GM18519 (cell line): Measurements from ENCODE around the gene COPS6.

ENCODE experiments used
- ATAC-seq: cut with Tn5 transposase; IDR thresholded peaks from one replicate; pipeline ENCODE4 v1.9.1; 2021; ENCODE audit warnings: mild to moderate bottlenecking, moderate library complexity; ENCODE audit not compliant: unreplicated experiment, low FRiP score

Gene COPS6

DNA sequence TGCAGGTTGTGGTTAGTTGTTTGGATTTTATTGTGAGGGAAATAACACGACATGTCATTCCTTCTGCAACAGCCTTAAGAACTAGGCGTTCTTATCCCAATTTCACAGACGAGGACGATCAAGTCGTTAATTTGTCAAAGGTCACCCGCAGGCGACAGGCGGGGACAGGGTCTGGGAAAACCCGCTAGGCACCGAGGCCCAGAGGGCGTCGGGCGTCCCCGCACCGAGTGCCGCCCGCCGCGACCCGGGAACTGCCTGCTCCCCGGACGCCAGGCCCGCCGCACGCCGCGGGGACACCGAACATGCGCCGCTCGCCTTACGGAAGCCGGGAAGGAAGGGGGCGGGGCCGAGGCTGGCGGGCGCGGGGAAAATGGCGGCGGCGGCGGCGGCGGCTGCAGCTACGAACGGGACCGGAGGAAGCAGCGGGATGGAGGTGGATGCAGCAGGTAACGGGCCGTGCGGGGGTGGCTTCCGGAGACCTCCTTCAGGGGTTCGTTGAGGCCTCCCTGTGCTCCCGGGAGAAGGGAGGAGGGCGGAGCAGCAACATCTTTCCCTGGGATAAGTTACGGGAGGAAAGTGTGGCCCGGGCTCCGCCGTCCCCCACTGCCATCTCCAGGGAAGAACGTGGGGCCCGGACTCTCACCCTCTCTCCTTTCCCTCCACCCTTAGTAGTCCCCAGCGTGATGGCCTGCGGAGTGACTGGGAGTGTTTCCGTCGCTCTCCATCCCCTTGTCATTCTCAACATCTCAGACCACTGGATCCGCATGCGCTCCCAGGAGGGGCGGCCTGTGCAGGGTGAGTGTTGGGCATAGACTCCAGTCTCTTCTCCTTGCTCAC is at the start of gene COPS6:
Gene COPS6 (plus strand): TSS at position 349 of the 837 bp plus-strand sequence. CDS start 22 bp downstream, at position 371.
- ATAC-seq, result no peak

DNA sequence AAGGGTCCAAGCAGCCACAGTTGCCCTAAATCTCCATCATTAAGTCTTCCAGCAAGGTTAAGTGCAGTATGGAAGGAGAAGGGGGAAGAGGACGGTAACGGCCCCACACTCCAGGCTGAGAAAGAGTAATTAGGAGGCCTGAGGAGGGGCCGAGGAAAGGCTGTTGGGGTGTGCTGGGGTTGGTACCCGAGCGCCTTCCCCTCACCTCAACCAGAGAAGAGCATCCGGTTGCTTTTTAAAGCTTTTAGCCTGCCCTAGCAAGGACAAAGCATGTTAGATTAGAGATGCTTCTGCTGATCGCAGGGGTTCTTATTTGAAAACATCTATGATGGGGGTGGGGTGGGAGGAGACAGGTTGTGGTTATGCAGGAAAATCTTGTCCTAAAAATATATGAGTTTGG is 48.2 kb upstream of the COPS6 start:
- ATAC-seq, result no peak

DNA sequence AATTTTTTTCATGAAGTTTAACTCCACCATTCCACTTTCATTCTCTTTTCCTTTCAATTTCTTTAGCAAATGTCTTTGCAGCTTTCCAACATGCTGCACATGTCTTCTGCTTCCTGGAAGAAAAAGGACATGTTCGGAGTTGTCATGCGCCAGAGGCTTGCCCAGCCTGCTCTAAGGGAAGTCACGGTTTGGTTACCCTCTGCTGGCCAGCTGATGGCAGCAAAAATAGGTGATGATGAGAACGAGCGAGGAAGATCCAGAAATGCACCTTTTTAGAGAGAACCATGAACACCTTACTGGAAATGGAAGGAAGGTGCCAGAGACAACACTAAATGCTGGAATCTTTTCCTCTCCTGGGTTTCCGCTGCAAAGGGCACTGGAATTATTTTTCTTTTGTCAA is 44.1 kb upstream of the COPS6 start:
- ATAC-seq, result no peak

DNA sequence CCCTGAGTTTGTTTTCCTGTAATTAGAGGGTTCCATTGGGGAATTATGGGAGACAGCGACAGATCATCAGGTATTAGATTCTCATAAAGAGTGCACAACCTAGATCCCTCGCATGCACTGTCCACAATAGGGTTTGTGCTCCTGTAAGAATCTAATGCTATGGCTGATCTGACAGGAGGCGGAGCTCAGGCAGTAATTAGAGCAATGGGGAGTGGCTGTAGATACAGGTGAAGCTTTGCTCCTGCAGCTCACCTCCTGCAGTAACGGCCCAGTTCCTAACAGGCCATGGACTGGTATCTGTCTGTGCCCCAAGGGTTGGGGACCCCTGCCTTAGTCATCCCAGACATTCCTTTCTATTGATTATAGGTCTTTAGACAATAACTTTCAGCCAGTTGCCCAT is 40.1 kb upstream of the COPS6 start:
- no peak for ATAC-seq

DNA sequence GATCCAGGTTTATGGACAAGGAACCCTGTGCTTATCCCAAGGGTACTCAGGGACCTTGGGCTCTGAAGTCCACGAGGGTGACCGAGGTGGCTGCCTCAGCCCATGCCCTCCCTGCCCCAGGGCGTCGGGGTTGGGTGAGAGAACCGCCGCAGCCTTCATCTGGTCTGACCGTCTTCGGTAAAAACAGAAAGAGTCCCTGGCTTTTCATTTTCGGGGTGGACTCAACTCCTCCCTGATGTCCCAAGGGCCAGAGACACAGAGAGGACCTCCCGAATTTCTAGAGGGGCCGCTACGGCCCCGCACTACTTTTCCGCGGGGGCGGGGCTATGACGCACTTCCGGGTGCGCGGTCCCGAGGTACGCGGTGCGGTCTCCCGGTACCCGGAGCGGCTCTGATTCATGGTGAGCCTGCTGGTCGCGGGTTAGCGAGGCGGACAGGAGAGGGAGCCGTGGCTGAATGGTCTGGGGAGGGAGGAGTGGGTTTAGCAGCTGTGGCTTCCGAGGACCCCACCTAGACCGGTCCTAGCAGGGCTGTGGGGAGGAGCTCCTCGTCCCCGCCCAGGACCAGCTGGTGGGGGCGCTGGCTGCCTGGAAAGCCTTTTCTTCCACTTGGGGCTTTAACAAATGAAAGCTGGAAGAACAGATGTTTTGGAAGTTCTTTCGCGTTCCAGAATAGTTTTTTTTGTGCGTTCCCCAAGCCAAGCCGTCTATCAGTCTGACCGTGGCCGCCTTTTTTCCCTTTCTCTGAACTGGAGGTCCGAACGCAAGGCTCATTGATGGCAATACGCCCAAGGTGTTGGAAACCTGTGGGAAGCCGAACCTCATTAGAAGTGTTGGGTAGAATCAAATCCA is 39.1 kb upstream of the COPS6 start, which contains the start of gene ZSCAN21:
Gene ZSCAN21 (plus strand): TSS at position 334 of the 851 bp plus-strand sequence. CDS start 7,233 bp downstream, outside the sequence.
- ATAC-seq, result no peak

DNA sequence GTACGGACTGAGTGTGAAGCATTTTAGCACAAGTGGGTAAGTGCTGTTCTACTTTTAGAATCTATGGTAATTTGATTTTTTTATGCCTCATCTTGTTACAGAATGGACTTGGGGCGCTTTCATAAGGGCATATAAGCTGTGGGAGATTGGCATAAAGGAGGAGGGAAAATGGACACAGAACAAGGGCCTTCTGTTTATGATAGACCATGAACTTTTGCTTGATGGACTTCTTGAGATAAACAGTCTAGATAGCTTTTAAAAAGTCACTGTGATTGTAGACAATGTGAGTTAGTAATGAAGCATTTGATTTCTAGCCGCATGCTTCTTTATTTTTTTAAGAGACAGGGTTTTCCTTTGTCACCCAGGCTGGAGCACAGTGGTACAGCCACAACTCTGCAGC is 37.2 kb upstream of the COPS6 start:
- ATAC-seq, result no peak

DNA sequence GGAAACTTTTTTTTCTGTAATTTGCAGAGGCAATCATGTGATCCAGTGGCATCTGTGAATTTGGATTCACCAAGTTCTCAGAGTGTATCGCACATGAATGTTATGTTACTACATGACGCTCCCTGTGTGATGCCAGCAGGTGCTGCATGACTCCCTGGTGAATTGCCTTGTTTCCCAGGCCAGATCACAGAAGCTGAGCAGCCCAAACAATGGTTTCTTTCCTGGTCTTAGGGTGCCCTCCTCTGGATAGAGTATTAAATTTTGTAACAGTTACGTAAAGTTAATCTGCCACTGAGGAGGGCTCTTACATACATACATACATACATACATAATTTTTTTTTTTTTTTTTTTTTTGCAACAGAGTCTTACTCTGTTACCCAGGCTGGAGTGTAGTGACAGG is 35.6 kb upstream of the COPS6 start:
- ATAC-seq, result no peak

DNA sequence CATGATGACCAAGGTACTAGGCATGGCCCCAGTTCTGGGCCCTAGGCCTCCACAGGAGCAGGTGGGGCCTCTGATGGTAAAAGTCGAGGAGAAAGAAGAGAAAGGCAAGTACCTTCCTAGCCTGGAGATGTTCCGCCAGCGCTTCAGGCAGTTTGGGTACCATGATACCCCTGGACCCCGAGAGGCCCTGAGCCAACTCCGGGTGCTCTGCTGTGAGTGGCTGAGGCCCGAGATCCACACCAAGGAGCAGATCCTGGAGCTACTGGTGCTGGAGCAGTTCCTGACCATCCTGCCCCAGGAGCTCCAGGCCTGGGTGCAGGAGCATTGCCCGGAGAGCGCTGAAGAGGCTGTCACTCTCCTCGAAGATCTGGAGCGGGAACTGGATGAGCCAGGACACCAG is 31.8 kb upstream of the COPS6 start:
- no peak for ATAC-seq

DNA sequence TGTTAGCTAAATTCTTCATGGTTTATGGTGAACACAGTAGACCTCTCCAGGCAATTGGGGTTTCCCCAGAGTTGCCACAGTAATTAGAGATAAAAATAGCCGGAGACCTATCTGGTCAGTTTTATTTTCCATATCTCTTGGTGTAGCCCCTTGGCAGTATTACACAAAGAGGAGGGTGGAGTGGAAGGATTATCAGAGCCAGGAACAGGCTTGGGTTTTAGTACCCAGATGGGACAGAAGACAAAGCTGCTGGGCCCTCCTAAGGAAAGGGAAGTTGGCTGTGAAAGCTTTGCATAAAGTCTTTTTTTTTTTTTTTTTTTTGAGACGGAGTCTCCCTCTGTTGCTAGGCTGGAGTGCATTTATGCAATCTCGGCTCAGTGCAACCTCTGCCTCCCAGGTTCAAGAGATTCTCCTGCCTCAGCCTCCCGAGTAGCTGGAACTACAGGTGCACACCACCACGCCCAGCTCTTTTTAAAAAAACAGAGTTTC is 29.5 kb upstream of the COPS6 start:
- no peak for ATAC-seq

DNA sequence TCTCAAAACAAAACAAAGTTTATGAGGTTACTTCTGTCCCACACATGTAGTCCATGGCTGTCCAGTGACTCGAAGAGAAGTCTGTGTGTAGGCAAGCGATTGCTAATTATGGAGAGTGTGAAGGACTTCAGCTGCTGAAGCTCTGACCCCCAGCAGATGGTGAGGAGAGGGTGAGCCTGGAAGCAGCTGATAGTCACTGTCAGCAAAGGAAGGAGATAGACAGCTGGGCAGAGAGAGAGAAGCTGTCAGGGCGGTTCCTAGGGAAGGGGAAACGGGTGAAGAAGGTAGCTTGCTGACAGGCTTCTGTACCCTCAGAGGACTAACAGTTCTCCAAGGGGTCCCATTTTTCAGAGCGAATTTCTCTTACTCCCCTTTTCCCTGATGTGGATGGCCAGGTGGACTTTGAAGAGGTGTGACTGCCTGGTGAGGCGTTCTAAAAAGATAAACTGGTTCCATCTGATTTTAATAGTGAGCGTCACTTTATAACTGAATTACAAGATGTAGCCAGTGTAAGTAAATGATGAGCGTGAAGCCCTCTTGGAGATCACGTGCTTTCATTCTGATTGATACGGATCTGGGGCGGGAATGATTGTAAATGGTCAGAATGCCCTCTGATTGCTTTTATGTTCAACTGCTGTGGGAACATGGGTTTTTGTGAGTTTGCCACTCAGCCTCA is 27.1 kb upstream of the COPS6 start:
- ATAC-seq, result no peak

DNA sequence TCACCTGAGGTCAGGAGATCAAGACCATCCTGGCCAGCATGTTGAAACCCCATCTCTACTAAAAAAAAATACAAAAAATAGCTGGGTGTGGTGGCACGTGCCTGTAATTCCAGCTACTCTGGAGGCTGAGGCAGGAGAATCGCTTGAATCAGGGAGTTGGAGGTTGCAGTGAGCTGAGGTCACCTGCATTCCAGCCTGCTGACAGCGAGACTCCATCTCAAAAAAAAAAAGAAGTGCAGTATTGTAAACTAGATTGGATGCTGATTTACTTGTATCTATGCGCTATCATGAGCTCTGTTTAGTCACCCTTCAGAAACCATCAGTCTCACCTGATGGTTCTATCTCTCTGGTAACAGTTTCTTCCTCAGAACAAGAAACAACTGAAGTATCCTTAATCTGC is 25.4 kb upstream of the COPS6 start:
- no peak for ATAC-seq

DNA sequence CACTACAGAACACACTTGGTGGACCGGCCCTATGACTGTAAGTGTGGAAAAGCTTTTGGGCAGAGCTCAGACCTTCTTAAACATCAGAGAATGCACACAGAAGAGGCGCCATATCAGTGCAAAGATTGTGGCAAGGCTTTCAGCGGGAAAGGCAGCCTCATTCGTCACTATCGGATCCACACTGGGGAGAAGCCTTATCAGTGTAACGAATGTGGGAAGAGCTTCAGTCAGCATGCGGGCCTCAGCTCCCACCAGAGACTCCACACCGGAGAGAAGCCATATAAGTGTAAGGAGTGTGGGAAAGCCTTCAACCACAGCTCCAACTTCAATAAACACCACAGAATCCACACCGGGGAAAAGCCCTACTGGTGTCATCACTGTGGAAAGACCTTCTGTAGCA is 24.6 kb upstream of the COPS6 start:
- no peak for ATAC-seq

DNA sequence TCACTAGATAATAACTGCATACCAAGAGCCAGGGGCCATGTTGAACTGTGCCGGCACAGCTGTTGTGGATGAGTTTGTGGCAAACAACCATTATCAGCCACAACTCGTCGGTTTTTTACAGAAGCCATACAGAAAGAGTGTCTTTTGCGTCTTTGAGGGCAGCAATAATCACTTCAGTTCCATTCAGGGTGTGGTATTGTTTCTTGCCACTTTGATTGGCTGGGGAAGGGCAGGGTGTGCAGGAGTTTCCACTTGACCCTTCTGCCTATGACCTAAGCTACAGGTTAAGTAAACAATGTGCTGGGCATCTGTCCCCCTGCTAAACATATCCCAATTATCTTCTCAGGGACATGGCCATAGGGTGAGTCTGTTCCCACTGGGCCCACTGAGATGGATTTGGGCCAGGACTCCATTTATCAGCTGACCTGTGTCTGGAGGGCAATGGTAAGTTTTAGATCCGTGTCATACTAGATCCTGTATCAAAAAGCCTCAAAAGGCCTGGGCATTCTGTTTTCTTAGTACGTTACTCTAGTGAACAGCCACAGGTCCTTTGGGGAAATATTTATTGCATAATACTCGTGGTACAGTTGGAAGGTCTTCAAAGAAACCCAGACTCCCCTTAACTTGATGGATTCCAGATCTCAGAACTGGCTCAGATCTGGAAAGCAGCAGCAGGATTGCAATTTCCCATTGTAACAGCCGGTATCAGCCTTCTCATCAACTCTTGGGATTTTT is 23.1 kb upstream of the COPS6 start:
- ATAC-seq, result no peak

DNA sequence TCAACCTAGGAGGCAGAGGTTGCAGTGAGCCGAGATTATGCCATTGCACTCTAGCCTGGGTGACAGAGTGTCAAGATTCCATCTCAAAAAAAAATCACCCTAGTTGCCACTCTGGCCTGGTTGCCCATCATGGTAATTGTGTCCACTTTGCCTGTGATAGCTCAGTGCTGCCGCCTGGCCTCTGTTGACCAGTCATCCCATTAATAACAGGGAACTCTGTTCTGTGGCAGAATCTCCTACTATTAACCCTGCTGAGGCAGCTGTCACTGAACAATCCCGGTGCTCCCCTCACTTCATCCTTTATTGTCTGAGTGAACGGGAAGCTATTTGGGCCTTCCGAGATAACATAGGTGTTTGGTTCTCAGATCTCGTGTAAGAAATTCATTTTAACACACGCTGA is 21.8 kb upstream of the COPS6 start:
- ATAC-seq, result no peak

DNA sequence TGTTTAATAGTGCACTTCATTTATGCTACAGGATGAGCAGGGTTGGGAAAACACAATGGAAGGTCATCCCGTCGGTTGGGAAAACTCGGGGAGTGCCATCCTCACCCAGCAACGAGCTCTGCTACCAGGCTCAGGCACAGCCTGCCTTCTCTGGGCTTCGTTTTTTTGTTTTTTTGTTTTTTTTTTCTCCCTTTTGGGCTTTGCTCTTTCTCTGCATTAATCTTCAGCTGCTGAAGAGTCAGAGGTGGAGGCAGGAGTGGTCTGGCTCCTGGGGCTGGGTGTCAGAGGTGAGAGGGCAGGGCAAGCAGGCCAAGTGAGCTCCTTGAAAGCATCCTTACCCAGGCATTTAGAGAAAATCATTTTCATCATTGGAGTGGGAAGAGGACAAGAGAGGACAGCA is 18.8 kb upstream of the COPS6 start:
- ATAC-seq, result no peak

DNA sequence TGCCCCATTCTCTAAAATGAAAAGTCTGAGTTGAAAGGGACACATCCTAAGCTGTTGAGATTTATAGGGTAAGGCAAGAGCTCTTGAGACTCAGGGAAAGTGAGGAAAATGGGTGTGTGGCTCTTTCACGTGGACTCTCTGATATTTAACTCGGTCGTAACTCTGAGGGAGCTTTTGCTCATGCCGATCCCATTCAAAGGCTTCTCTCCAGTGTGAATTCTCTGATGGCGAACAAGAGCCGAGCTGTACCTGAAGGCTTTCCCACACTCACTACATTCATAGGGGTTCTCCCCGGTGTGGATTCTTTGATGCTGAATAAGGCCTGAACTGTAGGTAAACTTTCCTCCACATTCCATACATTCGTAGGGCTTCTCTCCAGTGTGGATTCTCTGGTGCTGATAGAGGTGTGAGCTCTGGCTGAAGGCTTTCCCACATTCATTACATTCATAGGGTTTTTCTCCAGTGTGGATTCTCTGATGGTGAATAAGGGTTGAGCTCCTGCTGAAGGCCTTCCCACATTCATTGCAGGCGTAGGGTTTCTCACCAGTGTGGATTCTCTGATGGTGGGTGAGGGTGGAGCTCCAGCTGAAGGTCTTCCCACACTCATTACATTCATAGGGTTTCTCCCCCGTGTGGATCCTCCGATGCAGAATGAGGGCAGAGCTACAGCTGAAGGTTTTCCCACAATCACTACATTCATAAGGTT is 17.6 kb upstream of the COPS6 start:
- no peak for ATAC-seq

DNA sequence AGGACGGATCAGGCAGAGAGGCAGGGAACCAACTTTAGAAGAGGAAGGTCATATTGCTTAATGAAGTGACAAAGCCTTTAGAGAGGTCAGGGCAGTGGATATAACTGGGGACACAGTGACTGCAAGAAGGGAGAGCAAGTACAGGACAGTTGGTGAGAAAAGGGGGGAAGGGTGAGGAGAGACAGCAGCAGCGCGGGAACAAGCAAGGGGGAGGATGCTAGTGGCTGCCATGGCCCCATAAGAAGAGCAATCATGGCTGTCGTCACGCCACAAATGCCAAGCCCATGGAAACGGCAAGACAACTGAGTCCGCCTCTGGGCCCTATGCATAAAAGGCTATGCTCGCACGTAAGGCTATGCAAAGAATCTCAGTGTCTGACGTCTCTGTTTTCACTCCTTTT is 16.3 kb upstream of the COPS6 start:
- no peak for ATAC-seq

DNA sequence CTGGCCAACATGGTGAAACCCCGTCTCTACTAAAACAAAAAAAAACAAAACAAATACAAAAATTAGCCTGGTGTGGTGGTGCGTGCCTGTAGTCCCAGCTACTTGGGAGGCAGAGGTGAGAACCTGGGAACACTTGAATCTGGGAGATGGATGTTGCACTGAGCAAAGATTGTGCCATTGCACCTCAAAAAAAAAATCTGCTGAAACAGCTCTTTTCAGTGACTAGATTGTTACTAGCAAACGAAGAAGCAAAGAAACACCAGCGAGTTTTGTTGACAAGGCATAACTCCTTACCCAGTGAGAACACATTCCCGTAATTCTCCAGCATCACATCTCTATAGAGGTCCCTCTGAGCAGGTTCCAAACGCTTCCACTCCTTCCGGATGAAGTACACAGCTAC is 13.9 kb upstream of the COPS6 start:
- ATAC-seq, result no peak

DNA sequence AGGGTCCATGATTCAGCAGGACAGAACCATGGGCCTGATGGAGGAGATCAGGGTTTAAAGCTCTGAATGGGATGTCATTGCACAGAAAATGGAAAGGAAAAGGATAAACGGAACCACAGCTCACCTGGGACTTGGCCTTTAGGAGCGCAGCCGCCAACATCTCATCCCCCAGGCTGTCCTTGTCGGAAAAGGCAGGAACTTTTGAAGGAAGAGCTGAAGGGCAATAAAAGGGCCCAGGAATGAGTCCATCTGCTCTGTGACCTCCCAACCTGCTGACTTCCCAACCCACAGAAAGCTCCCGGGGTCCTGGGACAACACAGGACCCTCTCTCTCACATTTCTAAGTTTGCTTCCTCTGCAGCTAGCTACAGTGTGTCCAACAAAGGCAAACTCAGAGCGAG is 13.4 kb upstream of the COPS6 start:
- no peak for ATAC-seq

DNA sequence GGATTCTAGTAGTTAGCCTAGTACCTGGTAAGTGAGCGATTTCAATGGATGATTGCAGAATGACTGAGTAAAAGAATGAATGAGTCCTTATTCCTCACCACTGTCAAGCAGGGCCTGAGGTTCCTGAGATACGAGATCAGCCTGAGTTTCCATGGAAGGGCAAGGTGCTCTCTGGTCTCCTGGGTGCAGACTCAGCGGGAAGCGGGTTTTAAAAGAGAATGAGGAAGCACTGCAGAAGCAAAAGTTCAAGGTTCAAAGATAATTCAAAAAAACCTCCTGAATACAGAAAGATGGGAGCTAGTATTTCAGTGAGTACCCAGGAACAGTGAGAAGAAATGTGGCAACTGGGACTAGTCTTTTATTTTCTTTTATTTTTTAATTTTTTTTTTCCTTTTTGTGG is 11.6 kb upstream of the COPS6 start:
- ATAC-seq, result no peak
